ENCODE measurements around the gene PDZD11. TPM values are rescaled to one million over a fixed set of nuclear protein-coding genes. Genes with fewer than 3 reads are reported as not detected.

PDZD11 gene
- total and polyA plus RNA-seq, 4 donors = 25.6 to 55.9 (median 28.1) TPM

- Histone ChIP-seq H3K27me3 (ENCODE audit: control insufficient read depth in 3 of 3, insufficient read depth in 3 of 3, low read length in 2 of 3) (no peaks in the 10 kb centered on the region), H3K4me1 (ENCODE audit: control insufficient read depth in 5 of 5, insufficient read depth in 5 of 5, low read length in 5 of 5) (no peaks in the 10 kb centered on the region), H3K4me3 (no peak overlapping the region), H3K27ac (ENCODE audit: low read depth in 1 of 2, low read length in 1 of 2) (no peak overlapping the region), H3K9me3 (ENCODE audit: control insufficient read depth in 4 of 4, insufficient read depth in 3 of 4, low read length in 3 of 4) (peaks cover 0 to 5% (median 0%) of the 10 kb centered on the region in 4 donors), H3K36me3 (ENCODE audit: control insufficient read depth in 4 of 4, insufficient read depth in 4 of 4, low read length in 4 of 4) (no peaks in the 10 kb centered on the region), H3K9ac (ENCODE audit: insufficient read depth in 1 of 2, low read length in 2 of 2) (no peak overlapping the region)
- TF ChIP-seq, protein P1, sequence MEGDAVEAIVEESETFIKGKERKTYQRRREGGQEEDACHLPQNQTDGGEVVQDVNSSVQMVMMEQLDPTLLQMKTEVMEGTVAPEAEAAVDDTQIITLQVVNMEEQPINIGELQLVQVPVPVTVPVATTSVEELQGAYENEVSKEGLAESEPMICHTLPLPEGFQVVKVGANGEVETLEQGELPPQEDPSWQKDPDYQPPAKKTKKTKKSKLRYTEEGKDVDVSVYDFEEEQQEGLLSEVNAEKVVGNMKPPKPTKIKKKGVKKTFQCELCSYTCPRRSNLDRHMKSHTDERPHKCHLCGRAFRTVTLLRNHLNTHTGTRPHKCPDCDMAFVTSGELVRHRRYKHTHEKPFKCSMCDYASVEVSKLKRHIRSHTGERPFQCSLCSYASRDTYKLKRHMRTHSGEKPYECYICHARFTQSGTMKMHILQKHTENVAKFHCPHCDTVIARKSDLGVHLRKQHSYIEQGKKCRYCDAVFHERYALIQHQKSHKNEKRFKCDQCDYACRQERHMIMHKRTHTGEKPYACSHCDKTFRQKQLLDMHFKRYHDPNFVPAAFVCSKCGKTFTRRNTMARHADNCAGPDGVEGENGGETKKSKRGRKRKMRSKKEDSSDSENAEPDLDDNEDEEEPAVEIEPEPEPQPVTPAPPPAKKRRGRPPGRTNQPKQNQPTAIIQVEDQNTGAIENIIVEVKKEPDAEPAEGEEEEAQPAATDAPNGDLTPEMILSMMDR (IDR thresholded peaks at IDR 0.05; ENCODE audit: control extremely low read depth, extremely low read depth) = no peak
- no peak for ATAC-seq (ENCODE audit: insufficient read depth, low FRiP score)
- DNase-seq = no peak
- 72 to 73% methylated on average over 3 of the region's 3 CpGs for whole genome bisulfite sequencing, 2 donors
These were observed 24.9 kb downstream of the PDZD11 start for GRCh38 chrX:70264784-70265183.

DNA sequence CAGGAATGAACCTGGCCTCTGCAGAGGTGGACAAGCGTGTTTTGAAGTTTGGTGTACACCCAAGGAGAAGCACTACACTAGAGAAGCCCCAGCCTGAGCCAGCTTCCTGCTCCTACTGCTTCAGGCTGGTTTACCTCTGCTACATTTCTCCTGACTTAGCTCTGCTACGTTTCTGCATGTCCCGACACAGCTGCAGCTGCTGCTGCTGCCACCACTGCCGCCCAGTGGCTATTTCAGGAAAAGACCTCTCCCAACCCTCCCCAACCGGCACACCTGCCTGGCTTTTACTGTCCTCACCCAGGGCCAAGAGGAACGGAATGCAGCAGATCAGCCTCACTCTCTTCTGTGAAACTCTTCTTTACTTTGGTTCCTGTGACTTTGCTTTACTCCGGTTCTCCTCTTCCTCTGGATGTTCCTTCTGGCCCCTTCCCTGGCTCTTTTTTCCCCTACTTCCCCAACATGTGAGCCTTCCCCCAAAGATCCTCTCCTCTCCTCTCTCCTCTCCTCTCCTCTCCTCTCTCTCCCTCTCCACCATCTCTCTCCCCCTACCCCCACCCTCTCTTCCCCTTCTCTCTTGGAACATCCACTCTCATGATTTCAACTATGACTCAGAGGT is 26.7 kb downstream of the PDZD11 start:
- Histone ChIP-seq H3K27ac (ENCODE audit: low read depth in 1 of 2, low read length in 1 of 2) (no peak overlapping the region), H3K9me3 (ENCODE audit: control insufficient read depth in 4 of 4, insufficient read depth in 3 of 4, low read length in 3 of 4) (peaks cover 0 to 5% (median 0%) of the 10 kb centered on the region in 4 donors), H3K4me3 (no peak overlapping the region), H3K9ac (ENCODE audit: insufficient read depth in 1 of 2, low read length in 2 of 2) (no peak overlapping the region), H3K4me1 (ENCODE audit: control insufficient read depth in 5 of 5, insufficient read depth in 5 of 5, low read length in 5 of 5) (no peaks in the 10 kb centered on the region), H3K27me3 (ENCODE audit: control insufficient read depth in 3 of 3, insufficient read depth in 3 of 3, low read length in 2 of 3) (no peaks in the 10 kb centered on the region), H3K36me3 (ENCODE audit: control insufficient read depth in 4 of 4, insufficient read depth in 4 of 4, low read length in 4 of 4) (peaks cover 0 to 2% (median 0%) of the 10 kb centered on the region in 4 donors)
- DNase-seq = peak; percentile 1 to 25 (median 18)
- WGBS, 2 donors = 20 to 48% methylated on average over 5 to 7 of the region's 7 CpGs
- peak; percentile 34 for ATAC-seq (ENCODE audit: insufficient read depth, low FRiP score)
- TF ChIP-seq, protein P1 (IDR thresholded peaks at IDR 0.05; ENCODE audit: control extremely low read depth, extremely low read depth) = no peak

DNA sequence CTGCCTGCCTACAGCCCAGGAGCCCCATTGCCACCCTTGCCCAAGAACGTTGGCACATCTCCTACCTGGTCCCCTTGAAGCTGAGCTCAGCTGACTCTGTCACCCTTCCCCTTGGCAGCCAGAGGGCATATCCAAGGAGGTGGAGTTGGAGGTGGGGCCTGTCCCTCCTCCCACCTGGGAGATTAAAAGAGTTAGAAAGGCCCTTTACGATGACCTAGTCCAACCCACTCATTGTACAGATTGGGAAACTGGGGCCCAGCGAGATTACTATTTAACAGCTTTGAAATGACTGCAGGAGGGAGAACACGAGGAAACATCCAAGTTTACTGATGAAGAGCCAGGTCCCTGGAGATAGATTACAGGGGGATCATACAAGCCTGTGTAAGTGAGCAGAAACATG is 29.6 kb downstream of the PDZD11 start, which contains the start of gene P2RY4:
TSS of gene P2RY4 (minus strand) at position 101 of the 400 bp plus-strand sequence. CDS start 580 bp downstream, outside the sequence.
- DNase-seq (no peak), ATAC-seq (ENCODE audit: insufficient read depth, low FRiP score) (no peak)
- H3K27ac ChIP-seq (ENCODE audit: low read depth in 1 of 2, low read length in 1 of 2) = no peak within 1 kb of the TSS
- H3K27me3 ChIP-seq (ENCODE audit: control insufficient read depth in 3 of 3, insufficient read depth in 3 of 3, low read length in 2 of 3) = no peaks in the 10 kb centered on the region
- 68 to 86% methylated on average over 4 of the region's 4 CpGs for WGBS, 2 donors
- H3K9ac ChIP-seq (ENCODE audit: insufficient read depth in 1 of 2, low read length in 2 of 2) = no peak within 1 kb of the TSS
- H3K4me1 ChIP-seq (ENCODE audit: control insufficient read depth in 5 of 5, insufficient read depth in 5 of 5, low read length in 5 of 5) = no peaks in the 10 kb centered on the region
- TF ChIP-seq, protein P1 (IDR thresholded peaks at IDR 0.05; ENCODE audit: control extremely low read depth, extremely low read depth) = no peak
- peaks cover 0 to 5% (median 0%) of the 10 kb centered on the region in 4 donors for H3K9me3 ChIP-seq (ENCODE audit: control insufficient read depth in 4 of 4, insufficient read depth in 3 of 4, low read length in 3 of 4)
- no peak within 1 kb of the TSS for H3K4me3 ChIP-seq
- peaks cover 0 to 2% (median 0%) of the 10 kb centered on the region in 4 donors for H3K36me3 ChIP-seq (ENCODE audit: control insufficient read depth in 4 of 4, insufficient read depth in 4 of 4, low read length in 4 of 4)
